Measurements from ENCODE around the gene EIF3D. TPM values are rescaled to one million over a fixed set of nuclear protein-coding genes. Genes with fewer than 3 reads are reported as not detected.

EIF3D gene
- polyA plus RNA-seq, 3 donors = 268 to 294 (median 283) TPM

GRCh38 chr22:36480941-36481392, 48.0 kb downstream of the EIF3D start:
- DNase-seq (ENCODE audit: extremely low read depth in 1 of 11, low read depth in 9 of 11, low spot score in 4 of 11) = no peak

DNA sequence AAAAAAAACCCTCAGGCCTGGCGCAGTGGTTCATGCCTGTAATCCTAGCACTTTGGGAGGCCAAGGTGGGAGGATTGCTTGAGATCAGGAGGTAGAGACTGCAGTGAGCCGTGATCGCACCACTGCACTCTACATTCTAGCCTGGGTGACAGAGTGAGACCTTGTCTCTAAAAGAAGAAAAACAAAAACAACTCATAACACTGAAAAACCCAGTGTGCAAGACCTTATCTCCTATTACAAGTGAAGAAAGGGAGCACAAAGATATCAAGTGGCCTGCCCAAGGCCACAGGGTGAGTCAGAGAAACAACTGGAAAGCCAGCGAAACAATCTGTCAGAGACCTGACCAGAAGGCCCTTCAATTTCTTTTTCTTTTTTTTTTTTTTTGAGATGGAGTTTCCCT, 50.0 kb downstream of the EIF3D start:
- DNase-seq (ENCODE audit: extremely low read depth in 1 of 11, low read depth in 9 of 11, low spot score in 4 of 11) = no peak

GRCh38 chr22:36475341-36475740, 53.6 kb downstream of the EIF3D start:
- DNase-seq (ENCODE audit: extremely low read depth in 1 of 11, low read depth in 9 of 11, low spot score in 4 of 11) = no peak

GRCh38 chr22:36472689-36473088, 56.3 kb downstream of the EIF3D start:
- DNase-seq (ENCODE audit: extremely low read depth in 1 of 11, low read depth in 9 of 11, low spot score in 4 of 11) = no peak

DNA sequence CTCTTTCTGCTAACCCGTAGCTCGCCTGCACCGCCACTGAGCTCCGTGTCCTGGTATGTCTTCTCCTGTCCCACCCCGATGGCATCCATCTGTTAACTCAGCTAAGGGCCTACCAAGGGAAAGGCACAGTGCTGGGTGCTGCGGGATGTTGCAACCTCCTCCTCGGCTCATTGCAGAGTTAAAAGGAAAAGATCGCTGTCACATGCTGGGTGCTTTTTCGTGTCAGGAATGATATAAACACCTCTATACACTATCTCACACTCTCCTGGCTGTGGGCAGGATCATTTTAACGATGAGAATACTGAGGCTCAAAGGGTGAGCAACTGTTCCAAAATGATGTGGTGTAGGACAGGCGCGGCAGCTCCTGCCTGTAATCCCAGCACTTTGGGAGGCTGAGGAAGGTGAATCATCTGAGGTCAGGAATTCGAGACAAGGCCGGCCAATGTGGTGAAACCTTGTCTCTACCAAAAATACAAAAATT, 57.6 kb downstream of the EIF3D start:
- no peak for DNase-seq (ENCODE audit: extremely low read depth in 1 of 11, low read depth in 9 of 11, low spot score in 4 of 11)

- no peak for DNase-seq (ENCODE audit: extremely low read depth in 1 of 11, low read depth in 9 of 11, low spot score in 4 of 11)
These were observed 58.0 kb downstream of the EIF3D start for GRCh38 chr22:36470994-36471331.

DNA sequence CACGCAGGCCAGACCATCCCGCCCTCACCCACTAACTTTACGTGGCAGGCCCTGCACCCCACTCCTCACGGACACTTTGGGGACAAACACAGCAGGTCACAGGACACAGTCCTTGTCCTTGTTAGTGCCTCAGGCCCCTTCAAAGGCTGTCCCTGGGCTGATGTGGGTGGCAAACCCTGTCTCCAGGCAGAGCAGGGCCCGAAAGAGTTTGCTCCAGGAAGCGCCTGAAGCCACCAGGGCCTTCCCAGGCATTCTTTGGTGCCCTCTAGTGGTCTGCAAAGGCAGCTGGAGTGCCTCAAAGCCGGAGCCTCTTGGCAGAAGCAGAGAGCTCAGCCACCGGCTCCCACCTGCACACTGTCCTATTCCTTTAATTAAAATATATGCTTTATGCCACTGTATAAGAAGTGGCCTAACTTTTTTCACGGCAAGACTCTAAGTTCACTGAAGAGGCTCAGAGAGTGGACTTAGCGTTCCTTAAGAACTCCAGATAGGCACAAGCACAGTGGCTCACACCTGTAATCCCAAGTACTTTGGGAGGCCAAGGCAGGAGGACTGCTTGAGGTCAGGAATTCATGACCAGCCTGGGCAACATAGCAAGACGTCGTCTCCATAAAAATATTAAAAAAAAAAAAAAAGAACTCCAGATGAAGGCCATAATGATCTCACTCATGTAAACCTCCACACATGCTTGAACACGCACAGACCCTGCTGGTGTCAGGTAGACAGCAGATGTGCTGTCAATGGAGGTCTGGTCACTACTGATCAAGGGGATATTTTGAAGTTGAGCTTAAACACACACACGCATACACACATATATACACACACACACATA, 58.6 kb downstream of the EIF3D start:
- peak in 7 of 11 donors; percentile 71 to 87 (median 79) for DNase-seq (ENCODE audit: extremely low read depth in 1 of 11, low read depth in 9 of 11, low spot score in 4 of 11)

GRCh38 chr22:36469094-36469710, 59.8 kb downstream of the EIF3D start:
- DNase-seq (ENCODE audit: extremely low read depth in 1 of 11, low read depth in 9 of 11, low spot score in 4 of 11) = no peak

- DNase-seq (ENCODE audit: extremely low read depth in 1 of 11, low read depth in 9 of 11, low spot score in 4 of 11) = no peak
These were observed 61.0 kb downstream of the EIF3D start for GRCh38 chr22:36467946-36468345.

GRCh38 chr22:36467042-36467810, 61.7 kb downstream of the EIF3D start:
- no peak for DNase-seq (ENCODE audit: extremely low read depth in 1 of 11, low read depth in 9 of 11, low spot score in 4 of 11)

DNA sequence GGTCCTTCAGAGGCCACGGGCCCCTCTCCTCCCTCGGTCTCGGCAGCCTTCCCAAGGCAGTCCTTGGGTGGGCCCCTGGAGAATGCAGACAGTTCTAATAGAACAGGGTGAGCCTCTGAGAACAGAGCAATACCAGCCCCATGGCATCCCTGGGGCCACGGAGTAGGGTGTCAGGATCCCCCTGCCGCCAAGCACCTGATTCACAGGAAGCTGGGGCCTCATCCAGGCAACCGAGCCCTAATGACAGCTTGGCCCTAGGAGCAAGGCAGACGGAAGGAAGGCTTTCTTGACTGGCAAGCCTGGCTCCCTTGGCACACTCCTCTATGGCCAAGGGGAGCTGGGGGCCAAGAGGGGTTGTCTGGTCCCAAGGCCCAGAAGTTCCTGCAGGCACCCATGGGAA, 62.7 kb downstream of the EIF3D start:
- DNase-seq (ENCODE audit: extremely low read depth in 1 of 11, low read depth in 9 of 11, low spot score in 4 of 11) = no peak

- DNase-seq (ENCODE audit: extremely low read depth in 1 of 11, low read depth in 9 of 11, low spot score in 4 of 11) = no peak
These were observed 63.5 kb downstream of the EIF3D start for GRCh38 chr22:36465232-36466021.

GRCh38 chr22:36464715-36465231, 64.2 kb downstream of the EIF3D start:
- DNase-seq (ENCODE audit: extremely low read depth in 1 of 11, low read depth in 9 of 11, low spot score in 4 of 11) = no peak

- DNase-seq (ENCODE audit: extremely low read depth in 1 of 11, low read depth in 9 of 11, low spot score in 4 of 11) = no peak
These were observed 65.2 kb downstream of the EIF3D start for GRCh38 chr22:36463783-36464184.

GRCh38 chr22:36461665-36462649, 67.0 kb downstream of the EIF3D start:
- peak in 7 of 11 donors; percentile 61 to 87 (median 82) for DNase-seq (ENCODE audit: extremely low read depth in 1 of 11, low read depth in 9 of 11, low spot score in 4 of 11)
